Erythroblast (primary cell): ENCODE data around the gene AMY1B.
"Not testable (repeated sequence)": the region's sequence is repeated elsewhere in the genome, so short reads cannot be mapped to it uniquely, and the experiment has no call there.

Source experiments
- GATA1 ChIP-seq: IDR thresholded peaks from 2 replicates; pipeline ENCODE4 v1.6.1; 2011; ENCODE audit warnings: low read depth, mild to moderate bottlenecking, control low read depth, low read length, moderate library complexity
- POLR2A ChIP-seq: IDR thresholded peaks from 2 replicates; pipeline ENCODE4 v1.6.1; 2011; ENCODE audit warnings: mild to moderate bottlenecking, low read length

- not testable (repeated sequence) for TF ChIP-seq POLR2A, GATA1
Measured at GRCh38 chr1:103735334-103735733, 39.3 kb upstream of the AMY1B start.
